GM23248 (cell line): ENCODE data around the gene TEAD1.

Source experiments
- EZH2 ChIP-seq: fragments of 200-600 bp; sonication (generic); IDR thresholded peaks from 2 replicates; pipeline ENCODE4 v1.6.1; 2018; ENCODE audit warnings: antibody characterized with exemption, mild to moderate bottlenecking; ENCODE audit not compliant: insufficient read depth, poor library complexity, severe bottlenecking
- EZH2phosphoT487 ChIP-seq: fragments of 200-600 bp; sonication (generic); IDR thresholded peaks from 2 replicates; pipeline ENCODE4 v1.6.1; 2018; ENCODE audit warnings: antibody characterized with exemption, moderate library complexity, mild to moderate bottlenecking, low read depth; ENCODE audit not compliant: insufficient read depth

DNA sequence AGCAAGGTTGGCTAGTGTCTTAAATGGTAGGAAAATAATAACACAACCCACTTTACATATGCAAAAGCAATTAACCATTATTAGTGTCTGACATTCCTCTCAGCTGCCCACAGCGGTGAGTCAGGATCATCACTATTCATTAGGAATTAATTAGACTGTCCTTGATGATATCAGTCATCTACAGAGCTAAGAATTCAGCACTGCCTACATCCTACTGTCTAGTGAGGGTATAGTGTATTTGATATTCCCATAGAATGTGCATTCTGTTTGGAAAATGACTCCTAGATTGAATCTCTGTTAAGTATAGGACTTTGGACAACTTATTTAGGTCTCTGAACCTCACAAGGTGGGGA, 82.2 kb downstream of the TEAD1 start:
- no peak for TF ChIP-seq EZH2phosphoT487
- no peak for TF ChIP-seq EZH2
